SK-N-SH treated with all-trans-retinoic acid at 6 μM for 48 hours (cell line): Measurements from ENCODE around the gene PLN.

Source experiments
- ATAC-seq: fragments of 200-7000 bp; cut with Tn5 transposase; 3 replicates; pipeline ENCODE4 v1.9.1; 2020; ENCODE audit warnings: mild to moderate bottlenecking, moderate library complexity
- BACH2 ChIP-seq: fragments of 250-450 bp; sonication (Bioruptor Pico); IDR thresholded peaks from 2 replicates; pipeline ENCODE4 v1.9.0; 2021; ENCODE audit warnings: mild to moderate bottlenecking, borderline replicate concordance
- CSDC2 ChIP-seq: fragments of 250-450 bp; sonication (Bioruptor Pico); IDR thresholded peaks from 2 replicates; pipeline ENCODE4 v1.5.0; 2020; ENCODE audit warnings: mild to moderate bottlenecking, moderate library complexity
- ESRRG ChIP-seq: fragments of 250-450 bp; sonication (Bioruptor Pico); IDR thresholded peaks from 2 replicates; pipeline ENCODE4 v1.6.1; 2021; ENCODE audit warnings: mild to moderate bottlenecking
- GLIS3 ChIP-seq: fragments of 250-450 bp; sonication (Bioruptor Pico); IDR thresholded peaks from 2 replicates; pipeline ENCODE4 v1.5.0; 2020; ENCODE audit warnings: mild to moderate bottlenecking, moderate library complexity
- ISL1 ChIP-seq: fragments of 250-450 bp; sonication (Bioruptor Pico); IDR thresholded peaks from 2 replicates; pipeline ENCODE4 v2.1.2; 2022; ENCODE audit warnings: mild to moderate bottlenecking, moderate library complexity
- OSR1 ChIP-seq: fragments of 250-450 bp; sonication (Bioruptor Pico); IDR thresholded peaks from 2 replicates; pipeline ENCODE4 v1.8.0; 2022; ENCODE audit warnings: moderate library complexity, mild to moderate bottlenecking, inconsistent platforms
- PPARA ChIP-seq: fragments of 250-450 bp; sonication (Bioruptor Pico); IDR thresholded peaks from 2 replicates; pipeline ENCODE4 v1.5.0; 2020; ENCODE audit warnings: mild to moderate bottlenecking, borderline replicate concordance
- RARB ChIP-seq: fragments of 250-450 bp; sonication (Bioruptor Pico); IDR thresholded peaks from 2 replicates; pipeline ENCODE4 v1.8.0; 2021; ENCODE audit warnings: mild to moderate bottlenecking, moderate library complexity
- SNAI2 ChIP-seq: fragments of 250-450 bp; sonication (Bioruptor Pico); IDR thresholded peaks from 2 replicates; pipeline ENCODE4 v1.5.0; 2020; ENCODE audit warnings: mild to moderate bottlenecking, moderate library complexity
- TCF4 ChIP-seq: fragments of 250-450 bp; sonication (Bioruptor Pico); IDR thresholded peaks from 2 replicates; pipeline ENCODE4 v1.8.0; 2021; ENCODE audit warnings: mild to moderate bottlenecking, moderate library complexity, borderline replicate concordance
- TOX ChIP-seq: fragments of 250-450 bp; sonication (Bioruptor Pico); IDR thresholded peaks from 2 replicates; pipeline ENCODE4 v1.8.0; 2021; ENCODE audit warnings: mild to moderate bottlenecking, moderate library complexity, borderline replicate concordance
- ZC3H10 ChIP-seq: fragments of 250-450 bp; sonication (Bioruptor Pico); IDR thresholded peaks from 2 replicates; pipeline ENCODE4 v1.5.1; 2021; ENCODE audit warnings: mild to moderate bottlenecking, moderate library complexity
- ZFP3 ChIP-seq: fragments of 250-450 bp; sonication (Bioruptor Pico); IDR thresholded peaks from 2 replicates; pipeline ENCODE4 v1.5.0; 2020; ENCODE audit warnings: mild to moderate bottlenecking, moderate library complexity
- ZFP30 ChIP-seq: fragments of 450-650 bp; formaldehyde crosslinking; IDR thresholded peaks from 2 replicates; pipeline ENCODE4 v1.5.0; 2022; ENCODE audit warnings: mild to moderate bottlenecking, moderate library complexity
- ZNF70 ChIP-seq: fragments of 450-650 bp; formaldehyde crosslinking; IDR thresholded peaks from 2 replicates; pipeline ENCODE4 v1.5.0; 2020; ENCODE audit warnings: mild to moderate bottlenecking, moderate library complexity
- ZNF8 ChIP-seq: fragments of 450-650 bp; formaldehyde crosslinking; IDR thresholded peaks from 2 replicates; pipeline ENCODE4 v1.5.0; 2020; ENCODE audit warnings: mild to moderate bottlenecking, moderate library complexity
- TF ChIP-seq, protein P1 (sequence below): fragments of 250-450 bp; sonication (Bioruptor Pico); IDR thresholded peaks from 2 replicates; pipeline ENCODE4 v1.5.1; 2021; ENCODE audit warnings: mild to moderate bottlenecking, moderate library complexity
- TF ChIP-seq, protein P2 (sequence below): fragments of 250-450 bp; sonication (Bioruptor Pico); IDR thresholded peaks from 2 replicates; pipeline ENCODE4 v1.8.0; 2021; ENCODE audit warnings: low read depth, mild to moderate bottlenecking, moderate library complexity, borderline replicate concordance
- TF ChIP-seq, protein P3 (sequence below): fragments of 250-450 bp; sonication (Bioruptor Pico); IDR thresholded peaks from 2 replicates; pipeline ENCODE4 v1.8.0; 2020; ENCODE audit warnings: mild to moderate bottlenecking, moderate library complexity, borderline replicate concordance
- TF ChIP-seq, protein P4 (sequence below): fragments of 250-450 bp; sonication (Bioruptor Pico); IDR thresholded peaks from 2 replicates; pipeline ENCODE4 v1.5.1; 2020; ENCODE audit warnings: low read depth, mild to moderate bottlenecking, moderate library complexity
- TF ChIP-seq, protein P5 (sequence below): fragments of 250-450 bp; sonication (Bioruptor Pico); IDR thresholded peaks from 2 replicates; pipeline ENCODE4 v1.5.0; 2020; ENCODE audit warnings: mild to moderate bottlenecking, moderate library complexity

The PLN gene

DNA sequence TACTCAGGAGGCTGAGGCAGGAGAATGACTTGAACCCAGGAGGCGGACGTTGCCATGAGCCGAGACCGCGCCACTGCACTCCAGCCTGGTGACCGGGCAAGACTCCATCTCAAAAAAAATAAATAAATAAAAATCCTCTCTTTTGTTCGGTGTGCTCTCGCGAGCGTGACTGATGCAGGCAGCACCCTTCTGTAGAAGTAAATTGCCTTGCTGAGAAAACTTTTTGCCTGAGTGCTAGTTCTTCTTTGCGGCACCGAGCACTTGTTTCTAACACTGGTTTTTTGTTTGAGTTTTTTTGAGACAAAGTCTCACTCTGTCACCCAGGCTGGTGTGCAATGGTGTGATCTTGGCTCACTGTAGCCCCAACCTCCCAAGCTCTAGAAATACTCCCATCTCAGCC lies 30.5 kb downstream of the PLN start:
- TF ChIP-seq ZNF70 (CRISPR knock-in tag): no peak
- TF ChIP-seq ZFP3 (CRISPR knock-in tag): no peak
- TF ChIP-seq, protein P1, sequence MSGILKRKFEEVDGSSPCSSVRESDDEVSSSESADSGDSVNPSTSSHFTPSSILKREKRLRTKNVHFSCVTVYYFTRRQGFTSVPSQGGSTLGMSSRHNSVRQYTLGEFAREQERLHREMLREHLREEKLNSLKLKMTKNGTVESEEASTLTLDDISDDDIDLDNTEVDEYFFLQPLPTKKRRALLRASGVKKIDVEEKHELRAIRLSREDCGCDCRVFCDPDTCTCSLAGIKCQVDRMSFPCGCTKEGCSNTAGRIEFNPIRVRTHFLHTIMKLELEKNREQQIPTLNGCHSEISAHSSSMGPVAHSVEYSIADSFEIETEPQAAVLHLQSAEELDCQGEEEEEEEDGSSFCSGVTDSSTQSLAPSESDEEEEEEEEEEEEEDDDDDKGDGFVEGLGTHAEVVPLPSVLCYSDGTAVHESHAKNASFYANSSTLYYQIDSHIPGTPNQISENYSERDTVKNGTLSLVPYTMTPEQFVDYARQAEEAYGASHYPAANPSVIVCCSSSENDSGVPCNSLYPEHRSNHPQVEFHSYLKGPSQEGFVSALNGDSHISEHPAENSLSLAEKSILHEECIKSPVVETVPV: no peak
- TF ChIP-seq, protein P2, sequence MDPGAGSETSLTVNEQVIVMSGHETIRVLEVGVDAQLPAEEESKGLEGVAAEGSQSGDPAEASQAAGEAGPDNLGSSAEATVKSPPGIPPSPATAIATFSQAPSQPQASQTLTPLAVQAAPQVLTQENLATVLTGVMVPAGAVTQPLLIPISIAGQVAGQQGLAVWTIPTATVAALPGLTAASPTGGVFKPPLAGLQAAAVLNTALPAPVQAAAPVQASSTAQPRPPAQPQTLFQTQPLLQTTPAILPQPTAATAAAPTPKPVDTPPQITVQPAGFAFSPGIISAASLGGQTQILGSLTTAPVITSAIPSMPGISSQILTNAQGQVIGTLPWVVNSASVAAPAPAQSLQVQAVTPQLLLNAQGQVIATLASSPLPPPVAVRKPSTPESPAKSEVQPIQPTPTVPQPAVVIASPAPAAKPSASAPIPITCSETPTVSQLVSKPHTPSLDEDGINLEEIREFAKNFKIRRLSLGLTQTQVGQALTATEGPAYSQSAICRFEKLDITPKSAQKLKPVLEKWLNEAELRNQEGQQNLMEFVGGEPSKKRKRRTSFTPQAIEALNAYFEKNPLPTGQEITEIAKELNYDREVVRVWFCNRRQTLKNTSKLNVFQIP (CRISPR knock-in tag): no peak
- TF ChIP-seq ZFP30 (CRISPR knock-in tag): no peak
- TF ChIP-seq, protein P3, sequence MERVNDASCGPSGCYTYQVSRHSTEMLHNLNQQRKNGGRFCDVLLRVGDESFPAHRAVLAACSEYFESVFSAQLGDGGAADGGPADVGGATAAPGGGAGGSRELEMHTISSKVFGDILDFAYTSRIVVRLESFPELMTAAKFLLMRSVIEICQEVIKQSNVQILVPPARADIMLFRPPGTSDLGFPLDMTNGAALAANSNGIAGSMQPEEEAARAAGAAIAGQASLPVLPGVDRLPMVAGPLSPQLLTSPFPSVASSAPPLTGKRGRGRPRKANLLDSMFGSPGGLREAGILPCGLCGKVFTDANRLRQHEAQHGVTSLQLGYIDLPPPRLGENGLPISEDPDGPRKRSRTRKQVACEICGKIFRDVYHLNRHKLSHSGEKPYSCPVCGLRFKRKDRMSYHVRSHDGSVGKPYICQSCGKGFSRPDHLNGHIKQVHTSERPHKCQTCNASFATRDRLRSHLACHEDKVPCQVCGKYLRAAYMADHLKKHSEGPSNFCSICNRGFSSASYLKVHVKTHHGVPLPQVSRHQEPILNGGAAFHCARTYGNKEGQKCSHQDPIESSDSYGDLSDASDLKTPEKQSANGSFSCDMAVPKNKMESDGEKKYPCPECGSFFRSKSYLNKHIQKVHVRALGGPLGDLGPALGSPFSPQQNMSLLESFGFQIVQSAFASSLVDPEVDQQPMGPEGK (CRISPR knock-in tag): no peak
- no peak for TF ChIP-seq ESRRG
- no peak for TF ChIP-seq SNAI2 (CRISPR knock-in tag)
- no peak for TF ChIP-seq TCF4 (CRISPR knock-in tag)
- TF ChIP-seq PPARA: no peak
- TF ChIP-seq GLIS3: no peak
- TF ChIP-seq BACH2 (CRISPR knock-in tag): no peak
- TF ChIP-seq ISL1 (CRISPR knock-in tag): no peak
- TF ChIP-seq, protein P4, sequence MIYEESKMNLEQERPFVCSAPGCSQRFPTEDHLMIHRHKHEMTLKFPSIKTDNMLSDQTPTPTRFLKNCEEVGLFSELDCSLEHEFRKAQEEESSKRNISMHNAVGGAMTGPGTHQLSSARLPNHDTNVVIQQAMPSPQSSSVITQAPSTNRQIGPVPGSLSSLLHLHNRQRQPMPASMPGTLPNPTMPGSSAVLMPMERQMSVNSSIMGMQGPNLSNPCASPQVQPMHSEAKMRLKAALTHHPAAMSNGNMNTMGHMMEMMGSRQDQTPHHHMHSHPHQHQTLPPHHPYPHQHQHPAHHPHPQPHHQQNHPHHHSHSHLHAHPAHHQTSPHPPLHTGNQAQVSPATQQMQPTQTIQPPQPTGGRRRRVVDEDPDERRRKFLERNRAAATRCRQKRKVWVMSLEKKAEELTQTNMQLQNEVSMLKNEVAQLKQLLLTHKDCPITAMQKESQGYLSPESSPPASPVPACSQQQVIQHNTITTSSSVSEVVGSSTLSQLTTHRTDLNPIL (CRISPR knock-in tag): no peak
- TF ChIP-seq CSDC2: no peak
- no peak for TF ChIP-seq TOX (CRISPR knock-in tag)
- TF ChIP-seq, protein P5, sequence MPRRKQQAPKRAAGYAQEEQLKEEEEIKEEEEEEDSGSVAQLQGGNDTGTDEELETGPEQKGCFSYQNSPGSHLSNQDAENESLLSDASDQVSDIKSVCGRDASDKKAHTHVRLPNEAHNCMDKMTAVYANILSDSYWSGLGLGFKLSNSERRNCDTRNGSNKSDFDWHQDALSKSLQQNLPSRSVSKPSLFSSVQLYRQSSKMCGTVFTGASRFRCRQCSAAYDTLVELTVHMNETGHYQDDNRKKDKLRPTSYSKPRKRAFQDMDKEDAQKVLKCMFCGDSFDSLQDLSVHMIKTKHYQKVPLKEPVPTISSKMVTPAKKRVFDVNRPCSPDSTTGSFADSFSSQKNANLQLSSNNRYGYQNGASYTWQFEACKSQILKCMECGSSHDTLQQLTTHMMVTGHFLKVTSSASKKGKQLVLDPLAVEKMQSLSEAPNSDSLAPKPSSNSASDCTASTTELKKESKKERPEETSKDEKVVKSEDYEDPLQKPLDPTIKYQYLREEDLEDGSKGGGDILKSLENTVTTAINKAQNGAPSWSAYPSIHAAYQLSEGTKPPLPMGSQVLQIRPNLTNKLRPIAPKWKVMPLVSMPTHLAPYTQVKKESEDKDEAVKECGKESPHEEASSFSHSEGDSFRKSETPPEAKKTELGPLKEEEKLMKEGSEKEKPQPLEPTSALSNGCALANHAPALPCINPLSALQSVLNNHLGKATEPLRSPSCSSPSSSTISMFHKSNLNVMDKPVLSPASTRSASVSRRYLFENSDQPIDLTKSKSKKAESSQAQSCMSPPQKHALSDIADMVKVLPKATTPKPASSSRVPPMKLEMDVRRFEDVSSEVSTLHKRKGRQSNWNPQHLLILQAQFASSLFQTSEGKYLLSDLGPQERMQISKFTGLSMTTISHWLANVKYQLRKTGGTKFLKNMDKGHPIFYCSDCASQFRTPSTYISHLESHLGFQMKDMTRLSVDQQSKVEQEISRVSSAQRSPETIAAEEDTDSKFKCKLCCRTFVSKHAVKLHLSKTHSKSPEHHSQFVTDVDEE: no peak
- no peak for TF ChIP-seq ZNF8 (CRISPR knock-in tag)

DNA sequence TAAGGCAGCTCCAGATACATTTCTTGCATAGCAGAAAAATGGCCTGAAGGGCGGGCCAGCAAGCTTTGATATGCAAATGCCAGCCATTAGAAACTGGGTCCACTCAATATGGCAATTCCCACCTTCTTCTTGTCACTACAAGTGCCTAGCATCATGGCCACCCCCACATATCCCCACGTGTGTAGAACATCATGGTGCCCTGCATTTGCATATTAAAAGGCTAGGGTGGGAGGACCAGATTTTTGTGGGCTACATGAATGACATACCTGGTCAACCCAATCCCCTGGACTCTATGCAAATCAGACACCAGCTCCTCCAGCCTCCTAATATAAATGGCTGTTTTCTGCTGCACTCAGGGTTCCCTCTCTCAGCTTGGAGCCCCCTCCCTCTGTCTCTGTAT lies 31.7 kb downstream of the PLN start:
- ATAC-seq: no peak
- TF ChIP-seq, protein P2 (CRISPR knock-in tag): no peak
- TF ChIP-seq, protein P5: no peak
- no peak for TF ChIP-seq GLIS3
- TF ChIP-seq TCF4 (CRISPR knock-in tag): no peak
- TF ChIP-seq OSR1 (CRISPR knock-in tag): no peak
- no peak for TF ChIP-seq ISL1 (CRISPR knock-in tag)
- no peak for TF ChIP-seq RARB (CRISPR knock-in tag)
- no peak for TF ChIP-seq ESRRG
- TF ChIP-seq ZNF8 (CRISPR knock-in tag): no peak
- TF ChIP-seq SNAI2 (CRISPR knock-in tag): no peak
- TF ChIP-seq, protein P3 (CRISPR knock-in tag): no peak
- TF ChIP-seq CSDC2: no peak
- no peak for TF ChIP-seq TOX (CRISPR knock-in tag)
- no peak for TF ChIP-seq ZC3H10 (CRISPR knock-in tag)
- TF ChIP-seq, protein P1: no peak
- TF ChIP-seq, all 23 proteins: peak for 0

More for the DNA sequence above, 30.5 kb downstream of the PLN start:
- ATAC-seq: no peak
